Heart right ventricle (tissue), 16 donors: ENCODE data around the gene CD52. TPM values are rescaled to one million over a fixed set of nuclear protein-coding genes. Genes with fewer than 3 reads are reported as not detected.

Experiments used
- ATAC-seq, 8 donors: fragments of 200-7000 bp; cut with Tn5 transposase; one replicate each; pipeline ENCODE4 v1.9.1; 2020; ENCODE audit warnings: mild to moderate bottlenecking in 8 of 8, moderate library complexity in 8 of 8, moderate number of reproducible peaks in 1 of 8
- DNase-seq, 2 donors: peaks; one replicate each; pipeline ENCODE4 v3.0.0-alpha.2; 2020
- H3K27ac ChIP-seq, 10 donors: fragments of 200-600 bp; sonication (generic) in 2 of 10; one replicate each; pipeline versions ENCODE4 v1.5.0 to v1.8.0; 2020 to 2022; ENCODE audit warnings: mild to moderate bottlenecking in 3 of 10
- H3K27me3 ChIP-seq, 7 donors: fragments of 200-600 bp; one replicate each; pipeline ENCODE4 v1.8.0; 2021 to 2022; ENCODE audit warnings: mild to moderate bottlenecking in 2 of 7
- H3K36me3 ChIP-seq, 9 donors: fragments of 200-600 bp; sonication (generic) in 1 of 9; one replicate each; pipeline versions ENCODE4 v1.5.0 to v1.8.0; 2020 to 2022; ENCODE audit warnings: mild to moderate bottlenecking in 2 of 9
- H3K4me1 ChIP-seq, 9 donors: fragments of 200-600 bp; sonication (generic) in 1 of 9; one replicate each; pipeline versions ENCODE4 v1.5.0 to v1.8.0; 2020 to 2022; ENCODE audit warnings: mild to moderate bottlenecking in 4 of 9
- H3K4me3 ChIP-seq, 10 donors: fragments of 200-600 bp; sonication (generic) in 2 of 10; one replicate each; pipeline versions ENCODE4 v1.5.0 to v1.8.0; 2020 to 2022; ENCODE audit warnings: mild to moderate bottlenecking in 7 of 10, moderate library complexity in 2 of 10
- H3K9me3 ChIP-seq, 11 donors: fragments of 200-600 bp in 10 of 11; sonication (generic) in 2 of 11; one replicate each; pipeline versions ENCODE4 v1.5.0 to v1.8.0; 2013 to 2022; ENCODE audit warnings: mild to moderate bottlenecking in 2 of 11, control low read depth in 1 of 11, moderate library complexity in 1 of 11
- CTCF ChIP-seq, 9 donors: fragments of 200-600 bp; sonication (generic) in 2 of 9; IDR thresholded peaks; one replicate each; pipeline versions ENCODE4 v1.5.0 to v1.8.0; 2021 to 2022; ENCODE audit warnings: antibody characterized with exemption in 9 of 9, mild to moderate bottlenecking in 5 of 9, moderate library complexity in 1 of 9
- WGBS, 2 donors: extraction: QIAGEN DNeasy Blood & Tissue Kit; methylation state at CpG; one replicate each; pipeline ENCODE4 v1.1.7; 2013; ENCODE audit warnings: inconsistent platforms in 1 of 2; 5-methylcytosine and 5-hydroxymethylcytosine counted together
- intact Hi-C, 10 donors: fragments of 100-400 bp; cut with DNase I; formaldehyde crosslinking; loops; one replicate each; pipeline versions ENCODE4 v1.11.1 to v1.14.2; 2022
- polyA plus RNA-seq, 2 donors: library from polyadenylated mRNA; stranded (reverse); fragments of 200-250 nt; gene quantifications; one replicate each; pipeline ENCODE4 v1.2.3, GENCODE V29; 2013
- total RNA-seq, 10 donors: library from RNA; stranded (reverse); fragmentation: NEBNext Ultra II Directional in 3 of 10; extraction: Animal tissue kit (Norgen Biotek cat#: 25700) in 3 of 10; gene quantifications; one replicate each; pipeline versions ENCODE4 v1.2.1 to v1.2.4, GENCODE V29; 2021 to 2023
- donor health status: Arrhythmogenic right ventricular cardiomyopathy.
- donor health status: ischemic (EF 13 %, LVEDD 7.1; RV severe dilation, severe dysfunction).
- donor health status: healthy with polysubstance abuse.
- donor health status: DM: no; HTN: yes; CAD: no.
- donor health status: DM: no; HTN: no; CAD: no.
- donor health status: ischemic (EF 25% LVEDD 6.9; RV normal size, moderate dysfunction).
- donor health status: ischemic (EF 25% LVEDD 5.7; RV mildly dilated, moderate dysfunction).
- donor health status: healthy.
- donor health status: DM: yes; HTN: yes; CAD: no.
- donor health status: Ischemic cardiomyopathy.
- donor health status: ischemic (EF 35%, LVEDD 5.7; RV mildly dilated, moderate dysfunction).
- donor health status: nonischemic (EF 11% LVEDD 7.7; RV severe dilation, severe dysfunction).
- donor health status: DM: yes; HTN: yes; CAD: no.
- donor health status: PGD.
- donor health status: ischemic (EF 29% LVEDD 5.4; RV normal size, mild dysfunction).
- donor health status: nonischemic (EF 23%, LVEDD 6.1; RV moderate dilation, normal function).

Gene CD52
- total and polyA plus RNA-seq, 12 donors, result 1.9 to 62.6 (median 5.9) TPM

- Histone ChIP-seq H3K36me3 (peaks cover 0 to 16% (median 0%) of the 10 kb centered on the region in 9 donors), H3K4me3 (no peak overlapping the region), H3K27me3 (no peaks in the 10 kb centered on the region), H3K4me1 (peaks cover 0 to 49% (median 8%) of the 10 kb centered on the region in 9 donors), H3K27ac (no peak overlapping the region), H3K9me3 (no peaks in the 10 kb centered on the region)
- TF ChIP-seq CTCF (IDR thresholded peaks at IDR 0.05), result no peak
- ATAC-seq, result no peak
- 85% methylated on average over 11 of the region's 11 CpGs for WGBS, 2 donors
- no peak for DNase-seq
- intact Hi-C loops, result no loop called here
Measured at GRCh38 chr1:26293911-26294463, 23.8 kb upstream of the CD52 start.

GRCh38 chr1:26295194-26296138, 22.3 kb upstream of the CD52 start:
- TF ChIP-seq CTCF (IDR thresholded peaks at IDR 0.05), result no peak
- intact Hi-C loops, result no loop called here
- H3K36me3 ChIP-seq, result peaks cover 0 to 16% (median 0%) of the 10 kb centered on the region in 9 donors
- H3K9me3 ChIP-seq, result no peaks in the 10 kb centered on the region
- peaks cover 0 to 35% (median 8%) of the 10 kb centered on the region in 9 donors for H3K4me1 ChIP-seq
- ATAC-seq (no peak), DNase-seq (no peak)
- whole genome bisulfite sequencing, 2 donors, result 89 to 91% methylated on average over 22 of the region's 22 CpGs
- no peaks in the 10 kb centered on the region for H3K27me3 ChIP-seq
- no peak overlapping the region for H3K27ac ChIP-seq
- no peak overlapping the region for H3K4me3 ChIP-seq

- no peak overlapping the region for H3K27ac ChIP-seq
- DNase-seq (no peak), ATAC-seq (no peak)
- no peaks in the 10 kb centered on the region for H3K27me3 ChIP-seq
- H3K9me3 ChIP-seq, result no peaks in the 10 kb centered on the region
- H3K4me1 ChIP-seq, result peaks cover 0 to 30% (median 2%) of the 10 kb centered on the region in 9 donors
- peaks cover 0 to 16% (median 0%) of the 10 kb centered on the region in 9 donors for H3K36me3 ChIP-seq
- TF ChIP-seq CTCF (IDR thresholded peaks at IDR 0.05), result no peak
- 87 to 92% methylated on average over 16 of the region's 16 CpGs for WGBS, 2 donors
- H3K4me3 ChIP-seq, result no peak overlapping the region
- intact Hi-C loops, result no loop called here
Measured at GRCh38 chr1:26296340-26297056, 21.3 kb upstream of the CD52 start.
